Spleen (tissue), 11 donors: ENCODE results near the gene TROAP. TPM values are rescaled to one million over a fixed set of nuclear protein-coding genes. Genes with fewer than 3 reads are reported as not detected.
A peak's percentile ranks its signal among the peaks of the same experiment; 100 is the strongest.

Experiments
- DNase-seq: peaks from one replicate; pipeline ENCODE4 v3.0.0-alpha.2; 2020
- H3K27ac ChIP-seq, 8 donors: fragments of 200-600 bp; sonication (generic) in 7 of 8; 1 replicate in 4 of 8; 2 replicates in 4 of 8; pipeline versions ENCODE4 v1.5.0 to v1.8.0; 2016 to 2021; ENCODE audit warnings: inconsistent platforms in 4 of 8, mild to moderate bottlenecking in 4 of 8, moderate library complexity in 1 of 8
- H3K27me3 ChIP-seq, 7 donors: fragments of 200-600 bp; sonication (generic) in 6 of 7; replicated peaks in 1 of 7; 1 replicate in 4 of 7; 2 replicates in 3 of 7; pipeline versions ENCODE4 v1.5.0 to v1.8.0; 2016 to 2021; ENCODE audit warnings: inconsistent platforms in 3 of 7, mild to moderate bottlenecking in 1 of 7
- H3K36me3 ChIP-seq, 6 donors: fragments of 200-600 bp; sonication (generic) in 5 of 6; 1 replicate in 4 of 6; 2 replicates in 2 of 6; pipeline versions ENCODE4 v1.5.0 to v1.8.0; 2016 to 2021; ENCODE audit warnings: inconsistent platforms in 2 of 6
- H3K4me1 ChIP-seq, 6 donors: fragments of 200-600 bp; sonication (generic) in 5 of 6; 1 replicate in 3 of 6; 2 replicates in 3 of 6; pipeline versions ENCODE4 v1.5.0 to v1.8.0; 2016 to 2021; ENCODE audit warnings: inconsistent platforms in 3 of 6
- H3K4me3 ChIP-seq, 8 donors: fragments of 200-600 bp; sonication (generic) in 7 of 8; 1 replicate in 4 of 8; 2 replicates in 4 of 8; pipeline versions ENCODE4 v1.5.0 to v1.8.0; 2016 to 2021; ENCODE audit warnings: inconsistent platforms in 4 of 8, mild to moderate bottlenecking in 4 of 8, moderate library complexity in 2 of 8
- H3K9me3 ChIP-seq, 8 donors: fragments of 200-600 bp; sonication (generic) in 7 of 8; 1 replicate in 4 of 8; 2 replicates in 4 of 8; pipeline versions ENCODE4 v1.5.0 to v1.8.0; 2016 to 2021; ENCODE audit warnings: inconsistent platforms in 4 of 8
- POLR2A ChIP-seq, 3 donors: fragments of 450-650 bp; IDR thresholded peaks; one replicate each; pipeline ENCODE4 v1.5.1; 2017; ENCODE audit warnings: antibody characterized with exemption in 3 of 3, mild to moderate bottlenecking in 1 of 3
- POLR2AphosphoS5 ChIP-seq, 3 donors: sonication (generic); formaldehyde crosslinking; IDR thresholded peaks; one replicate each; pipeline ENCODE4 v1.5.1; 2017; ENCODE audit warnings: antibody characterized with exemption in 3 of 3
- WGBS, 5 donors: extraction: QIAGEN DNeasy Blood & Tissue Kit in 3 of 5; methylation state at CpG; one replicate each; pipeline versions ENCODE4 v1.1.5 to v1.1.7; 2013 to 2018; 5-methylcytosine and 5-hydroxymethylcytosine counted together
- intact Hi-C: fragments of 100-400 bp; cut with DNase I; formaldehyde crosslinking; loops from one replicate; pipeline ENCODE4 v1.15.0; 2023; ENCODE audit warnings: low total_unique reads
- polyA plus RNA-seq, 3 donors: library from polyadenylated mRNA; stranded (reverse); fragments of 200-250 nt; gene quantifications; one replicate each; pipeline ENCODE4 v1.2.1, GENCODE V29; 2013
- total RNA-seq, 7 donors: library from RNA; depleted of rRNA in 3 of 7; stranded (reverse); fragments of >200 nt in 3 of 7; fragmentation: NEBNext Ultra II Directional in 4 of 7; extraction: Animal tissue kit (Norgen Biotek cat#: 25700) in 4 of 7; gene quantifications; one replicate each; pipeline versions ENCODE4 v1.1.0 to v1.2.1, GENCODE V29; 2016 to 2021
- TF ChIP-seq, protein P1 (sequence below), 11 experiments: fragments of 200-600 bp in 7 of 11; fragments of 450-650 bp in 4 of 11; sonication (generic) in 4 of 11; IDR thresholded peaks in 8 of 11; conservative IDR thresholded peaks in 3 of 11; 1 replicate in 7 of 11; 2 replicates in 4 of 11; pipeline versions ENCODE4 v1.4.0 to v1.8.0; 2016 to 2021; ENCODE audit warnings: antibody characterized with exemption in 11 of 11, inconsistent platforms in 4 of 11, mild to moderate bottlenecking in 1 of 11
- donor health status: healthy with polysubstance abuse.
- donor health status: DM: no; HTN: no; CAD: no; lungs with moderate emphysema.
- donor health status: DM: no; HTN: no; CAD: no.
- donor health status: Bipolar disorder and iron deficiency.
- donor health status: healthy.
- donor health status: DM: no; HTN: no; CAD: no.
- donor health status: DM: yes; HTN: yes; CAD: no.

Gene TROAP
- total and polyA plus RNA-seq, 10 donors, result 2.5 to 11.9 (median 4.4) TPM

DNA sequence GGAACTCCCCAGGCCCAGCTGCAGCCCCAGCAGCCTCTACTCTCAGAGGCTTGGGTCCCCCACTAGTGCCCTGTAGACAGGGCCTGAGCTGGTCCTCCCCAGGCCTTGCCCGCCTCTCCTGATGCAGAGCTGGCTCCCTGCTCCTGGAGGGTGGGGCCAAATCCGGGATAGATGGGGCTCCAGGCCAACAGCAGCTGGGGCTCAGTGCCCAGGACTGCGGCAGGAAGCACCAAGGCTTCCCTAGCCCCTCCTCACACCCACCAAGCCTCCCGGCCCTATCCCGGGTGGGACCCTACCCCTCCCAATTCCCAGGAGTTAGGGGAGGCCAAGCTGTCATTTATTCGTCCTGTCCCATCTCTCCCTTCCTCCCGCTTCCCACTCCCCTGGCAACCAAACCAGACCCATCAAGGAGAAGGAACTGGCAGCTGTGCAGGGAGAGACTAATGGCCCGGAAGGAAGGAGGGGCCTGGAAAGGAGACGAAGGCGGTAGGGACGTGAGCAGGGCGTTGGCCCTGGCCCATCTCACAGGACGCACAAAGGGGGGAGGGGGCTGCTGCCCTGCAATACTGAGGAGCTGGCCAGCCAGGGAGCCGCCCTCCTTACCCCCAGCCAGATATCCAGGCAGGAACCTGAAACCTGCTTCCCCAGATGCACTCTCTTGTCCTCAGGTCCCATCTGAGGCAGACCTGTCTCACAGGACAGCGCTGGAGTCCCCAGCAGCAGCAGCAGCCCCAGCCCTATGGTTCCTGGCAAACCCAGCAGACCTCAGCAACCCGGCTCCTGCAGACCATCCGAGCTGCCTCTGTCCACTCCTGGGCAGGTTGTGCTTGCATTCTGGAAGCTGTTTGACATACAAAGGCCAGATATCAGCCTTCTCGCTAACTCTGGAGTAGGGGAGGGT lies 29.7 kb upstream of the TROAP start:
- DNase-seq, result peak; percentile 73
- TF ChIP-seq POLR2AphosphoS5 (IDR thresholded peaks at IDR 0.05) (peak in 2 of 3 donors; percentile 25 to 42), POLR2A (IDR thresholded peaks at IDR 0.05) (no peak)
- Histone ChIP-seq H3K27ac (peak overlapping the region in 5 of 8 donors; percentile 30 to 40 (median 33)), H3K27me3 (peaks cover 17 to 84% (median 40%) of the 10 kb centered on the region in 7 donors), H3K4me3 (peak overlapping the region in 1 of 8 donors; percentile 16), H3K9me3 (no peaks in the 10 kb centered on the region), H3K4me1 (peaks cover 10 to 54% (median 34%) of the 10 kb centered on the region in 6 donors), H3K36me3 (no peaks in the 10 kb centered on the region)
- intact Hi-C loops, result no loop called here
- 33 to 53% (median 45%) methylated on average over 17 to 18 of the region's 18 CpGs for WGBS, 5 donors

- H3K27ac ChIP-seq, result no peak overlapping the region
- DNase-seq, result peak; percentile 36
- H3K4me1 ChIP-seq, result peaks cover 10 to 50% (median 34%) of the 10 kb centered on the region in 6 donors
- WGBS, 5 donors, result 54 to 77% (median 74%) methylated on average over 5 to 8 of the region's 8 CpGs
- intact Hi-C loops, result no loop called here
- no peaks in the 10 kb centered on the region for H3K36me3 ChIP-seq
- no peaks in the 10 kb centered on the region for H3K9me3 ChIP-seq
- no peak overlapping the region for H3K4me3 ChIP-seq
- peaks cover 17 to 84% (median 49%) of the 10 kb centered on the region in 7 donors for H3K27me3 ChIP-seq
- TF ChIP-seq, protein P1, sequence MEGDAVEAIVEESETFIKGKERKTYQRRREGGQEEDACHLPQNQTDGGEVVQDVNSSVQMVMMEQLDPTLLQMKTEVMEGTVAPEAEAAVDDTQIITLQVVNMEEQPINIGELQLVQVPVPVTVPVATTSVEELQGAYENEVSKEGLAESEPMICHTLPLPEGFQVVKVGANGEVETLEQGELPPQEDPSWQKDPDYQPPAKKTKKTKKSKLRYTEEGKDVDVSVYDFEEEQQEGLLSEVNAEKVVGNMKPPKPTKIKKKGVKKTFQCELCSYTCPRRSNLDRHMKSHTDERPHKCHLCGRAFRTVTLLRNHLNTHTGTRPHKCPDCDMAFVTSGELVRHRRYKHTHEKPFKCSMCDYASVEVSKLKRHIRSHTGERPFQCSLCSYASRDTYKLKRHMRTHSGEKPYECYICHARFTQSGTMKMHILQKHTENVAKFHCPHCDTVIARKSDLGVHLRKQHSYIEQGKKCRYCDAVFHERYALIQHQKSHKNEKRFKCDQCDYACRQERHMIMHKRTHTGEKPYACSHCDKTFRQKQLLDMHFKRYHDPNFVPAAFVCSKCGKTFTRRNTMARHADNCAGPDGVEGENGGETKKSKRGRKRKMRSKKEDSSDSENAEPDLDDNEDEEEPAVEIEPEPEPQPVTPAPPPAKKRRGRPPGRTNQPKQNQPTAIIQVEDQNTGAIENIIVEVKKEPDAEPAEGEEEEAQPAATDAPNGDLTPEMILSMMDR (IDR thresholded peaks at IDR 0.05 in 8 of 11, conservative IDR thresholded peaks at IDR 0.05 in 3 of 11), result no peak
- no peak for TF ChIP-seq POLR2A (IDR thresholded peaks at IDR 0.05)
- no peak for TF ChIP-seq POLR2AphosphoS5 (IDR thresholded peaks at IDR 0.05)
Observed at GRCh38 chr12:49294086-49294803, 28.8 kb upstream of the TROAP start.

GRCh38 chr12:49294804-49295081 lies 28.3 kb upstream of the TROAP start:
- WGBS, 5 donors, result 38 to 57% (median 54%) methylated on average over 1 to 5 of the region's 5 CpGs
- no peak for TF ChIP-seq POLR2A (IDR thresholded peaks at IDR 0.05)
- TF ChIP-seq, protein P1 (IDR thresholded peaks at IDR 0.05 in 8 of 11, conservative IDR thresholded peaks at IDR 0.05 in 3 of 11), result no peak
- no peak for TF ChIP-seq POLR2AphosphoS5 (IDR thresholded peaks at IDR 0.05)
- Histone ChIP-seq H3K4me3 (no peak overlapping the region), H3K27me3 (peaks cover 17 to 84% (median 50%) of the 10 kb centered on the region in 7 donors), H3K27ac (no peak overlapping the region), H3K36me3 (no peaks in the 10 kb centered on the region), H3K4me1 (peaks cover 10 to 50% (median 34%) of the 10 kb centered on the region in 6 donors), H3K9me3 (no peaks in the 10 kb centered on the region)
- no peak for DNase-seq
- intact Hi-C loops, result no loop called here

- intact Hi-C loops, result no loop called here
- H3K4me3 ChIP-seq, result peak within 1 kb of the TSS in 2 of 8 donors; percentile 5 to 25
- H3K27ac ChIP-seq, result no peak within 1 kb of the TSS
- H3K4me1 ChIP-seq, result peaks cover 10 to 50% (median 34%) of the 10 kb centered on the region in 6 donors
- no peaks in the 10 kb centered on the region for H3K9me3 ChIP-seq
- H3K36me3 ChIP-seq, result no peaks in the 10 kb centered on the region
- WGBS, 5 donors, result 7 to 16% (median 11%) methylated on average over 54 to 82 of the region's 82 CpGs
- peak; percentile 72 for DNase-seq
- H3K27me3 ChIP-seq, result peaks cover 17 to 84% (median 50%) of the 10 kb centered on the region in 7 donors
- no peak for TF ChIP-seq POLR2AphosphoS5 (IDR thresholded peaks at IDR 0.05)
- no peak for TF ChIP-seq POLR2A (IDR thresholded peaks at IDR 0.05)
- TF ChIP-seq, protein P1 (IDR thresholded peaks at IDR 0.05 in 8 of 11, conservative IDR thresholded peaks at IDR 0.05 in 3 of 11), result no peak
Observed at GRCh38 chr12:49295082-49295936, 27.7 kb upstream of the TROAP start, which contains the start of gene PRPH. Gene PRPH (plus strand): TSS chr12:49295147. CDS start chr12:49295201, 54 bp downstream.
